ENCODE measurements around the gene USHBP1. TPM values are rescaled to one million over a fixed set of nuclear protein-coding genes. Genes with fewer than 3 reads are reported as not detected.
A peak's percentile ranks its signal among the peaks of the same experiment; 100 is the strongest.

Gene USHBP1
- total RNA-seq, 1 experiment from 2014 or later, result not detected

DNA sequence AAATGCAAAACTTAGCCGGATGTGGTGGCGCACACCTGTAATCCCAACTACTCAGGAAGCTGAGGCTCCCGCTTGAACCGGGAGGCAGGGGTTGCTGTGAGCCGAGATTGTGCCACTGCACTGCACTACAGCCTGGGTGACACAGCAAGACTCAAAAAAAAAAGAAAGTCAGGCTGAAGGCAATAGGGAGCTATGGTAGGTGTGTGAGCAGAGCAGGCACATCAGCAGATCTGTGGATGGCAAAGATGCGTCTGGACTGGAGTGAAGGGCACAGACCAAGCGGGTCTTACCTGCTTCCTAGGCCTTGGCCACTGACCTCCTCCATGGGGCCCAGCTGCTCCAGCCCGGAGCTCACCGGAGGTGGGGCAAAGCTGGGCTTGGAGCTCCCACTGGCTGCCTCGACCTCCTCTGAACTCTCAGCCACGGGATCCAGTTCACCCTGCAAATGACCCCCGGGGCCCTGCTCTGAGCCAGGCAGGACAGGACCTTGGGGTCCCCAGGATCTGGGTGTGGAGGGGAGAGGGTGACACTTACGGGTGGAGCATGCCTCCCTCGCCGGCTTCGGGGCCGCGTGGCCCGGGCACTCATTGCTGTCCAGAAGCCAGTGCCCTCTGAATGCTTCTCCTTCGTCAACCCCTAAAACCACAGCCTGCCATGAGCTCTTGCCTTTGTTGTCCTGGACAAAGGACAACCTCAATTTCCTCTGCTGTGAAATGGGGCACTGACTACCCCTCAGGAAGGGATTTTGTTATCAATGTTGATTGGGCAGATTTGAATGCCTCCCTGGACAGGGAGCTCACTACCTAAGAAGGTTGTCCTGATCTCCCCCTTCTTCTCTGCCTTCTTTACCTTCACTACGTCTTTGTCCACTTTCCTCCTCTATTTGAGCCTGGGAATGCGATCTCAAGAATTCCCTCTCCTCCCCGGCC, 569 bp downstream of the USHBP1 start:
- DNase-seq (ENCODE audit: low read depth), result no peak

- DNase-seq (ENCODE audit: low read depth), result no peak
Observed at GRCh38 chr19:17262557-17262956, 2.0 kb downstream of the USHBP1 start.

GRCh38 chr19:17260842-17261325, 3.7 kb downstream of the USHBP1 start:
- DNase-seq (ENCODE audit: low read depth), result peak; percentile 66

GRCh38 chr19:17259934-17260333, 4.6 kb downstream of the USHBP1 start:
- no peak for DNase-seq (ENCODE audit: low read depth)

DNA sequence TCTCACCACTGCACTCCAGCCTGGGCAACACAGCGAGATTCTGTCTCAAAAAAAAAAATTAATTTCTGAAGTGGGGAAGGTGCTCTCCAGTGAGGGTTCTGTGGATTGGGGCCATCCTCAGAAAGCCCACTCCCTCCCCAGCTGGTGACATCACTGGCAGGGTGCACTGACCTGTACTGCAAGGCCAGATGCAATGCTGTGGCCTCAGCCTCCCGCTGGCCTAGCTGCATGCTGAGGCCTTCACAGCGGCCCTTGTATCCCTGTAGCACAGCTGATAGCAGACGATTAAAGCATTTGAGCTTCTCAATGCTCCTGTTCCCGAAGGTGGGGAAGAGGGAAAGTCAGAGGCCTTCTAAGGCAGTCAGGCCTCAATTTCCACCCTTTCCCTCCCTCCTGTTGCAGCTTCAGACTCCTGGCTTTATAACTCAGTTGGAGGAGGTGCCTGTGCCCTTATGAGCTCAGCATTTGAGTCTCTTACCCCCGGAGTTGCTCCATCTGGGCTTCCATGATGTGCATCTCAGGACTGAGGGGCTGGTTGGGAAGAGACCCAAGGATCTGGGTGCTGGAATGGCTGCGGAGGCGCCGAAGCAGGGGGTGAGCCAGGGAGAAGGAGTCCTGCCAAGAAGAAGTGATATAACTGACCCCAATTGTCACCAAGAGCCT, 5.3 kb downstream of the USHBP1 start:
- peak; percentile 42 for DNase-seq (ENCODE audit: low read depth)

- DNase-seq (ENCODE audit: low read depth), result no peak
Observed at GRCh38 chr19:17256130-17256529, 8.4 kb downstream of the USHBP1 start.

DNA sequence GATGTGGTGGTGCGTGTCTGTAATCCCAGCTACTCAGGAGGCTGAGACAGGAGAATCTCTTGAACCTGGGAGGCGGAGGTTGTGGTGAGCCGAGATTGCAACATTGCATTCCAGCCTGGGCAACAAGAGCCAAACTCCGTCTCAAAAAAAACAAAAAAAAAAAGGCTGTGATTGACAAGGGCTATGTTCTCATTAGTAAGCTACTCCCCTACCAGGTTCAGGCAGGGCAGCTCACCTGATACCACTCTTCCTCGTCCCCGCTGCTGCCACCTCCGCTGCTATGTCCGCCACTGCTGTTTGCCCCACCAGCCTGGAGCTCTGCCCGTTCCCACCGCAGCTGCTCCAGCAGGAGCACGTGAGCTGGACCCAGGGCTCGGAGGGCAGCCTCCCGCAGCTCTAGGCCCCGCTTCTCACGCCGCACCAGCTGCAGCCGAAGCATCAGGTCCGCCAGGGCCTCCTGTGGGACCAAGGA, 9.4 kb downstream of the USHBP1 start:
- DNase-seq (ENCODE audit: low read depth), result peak; percentile 51

GRCh38 chr19:17254636-17255035, 9.9 kb downstream of the USHBP1 start:
- DNase-seq (ENCODE audit: low read depth), result no peak

GRCh38 chr19:17249887-17250548, 14.5 kb downstream of the USHBP1 start:
- DNase-seq (ENCODE audit: low read depth), result no peak

- no peak for DNase-seq (ENCODE audit: low read depth)
Observed at GRCh38 chr19:17248011-17248776, 16.4 kb downstream of the USHBP1 start.

GRCh38 chr19:17246681-17247425, 17.7 kb downstream of the USHBP1 start:
- no peak for DNase-seq (ENCODE audit: low read depth)

DNA sequence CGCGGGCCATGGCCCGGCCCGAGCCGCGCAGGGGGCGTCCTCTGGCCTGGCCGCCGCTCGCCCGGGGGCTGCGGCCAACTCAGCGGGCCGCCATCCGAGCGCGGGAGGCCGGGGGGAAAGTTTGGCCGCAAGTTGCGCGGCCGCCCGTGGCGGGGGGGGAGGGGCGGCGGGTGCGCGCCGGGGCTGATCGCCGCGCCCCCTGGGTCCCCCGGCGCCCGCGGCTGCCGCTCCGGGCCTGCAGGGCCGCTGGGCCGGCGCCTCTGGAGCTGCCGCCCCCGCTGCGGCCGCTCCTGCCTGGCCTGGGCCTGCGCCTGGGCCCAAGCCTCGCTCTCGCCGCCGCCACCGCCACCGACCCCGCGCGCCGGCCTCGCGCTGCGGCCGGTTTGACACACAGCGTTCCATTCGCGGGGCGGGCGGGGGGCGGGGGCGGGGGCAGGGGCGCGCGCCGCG, 19.0 kb downstream of the USHBP1 start, which contains the start of gene NR2F6:
Gene NR2F6 (minus strand): TSS at position 385 of the 450 bp plus-strand sequence. CDS start 699 bp downstream, outside the sequence.
- no peak for DNase-seq (ENCODE audit: low read depth)

DNA sequence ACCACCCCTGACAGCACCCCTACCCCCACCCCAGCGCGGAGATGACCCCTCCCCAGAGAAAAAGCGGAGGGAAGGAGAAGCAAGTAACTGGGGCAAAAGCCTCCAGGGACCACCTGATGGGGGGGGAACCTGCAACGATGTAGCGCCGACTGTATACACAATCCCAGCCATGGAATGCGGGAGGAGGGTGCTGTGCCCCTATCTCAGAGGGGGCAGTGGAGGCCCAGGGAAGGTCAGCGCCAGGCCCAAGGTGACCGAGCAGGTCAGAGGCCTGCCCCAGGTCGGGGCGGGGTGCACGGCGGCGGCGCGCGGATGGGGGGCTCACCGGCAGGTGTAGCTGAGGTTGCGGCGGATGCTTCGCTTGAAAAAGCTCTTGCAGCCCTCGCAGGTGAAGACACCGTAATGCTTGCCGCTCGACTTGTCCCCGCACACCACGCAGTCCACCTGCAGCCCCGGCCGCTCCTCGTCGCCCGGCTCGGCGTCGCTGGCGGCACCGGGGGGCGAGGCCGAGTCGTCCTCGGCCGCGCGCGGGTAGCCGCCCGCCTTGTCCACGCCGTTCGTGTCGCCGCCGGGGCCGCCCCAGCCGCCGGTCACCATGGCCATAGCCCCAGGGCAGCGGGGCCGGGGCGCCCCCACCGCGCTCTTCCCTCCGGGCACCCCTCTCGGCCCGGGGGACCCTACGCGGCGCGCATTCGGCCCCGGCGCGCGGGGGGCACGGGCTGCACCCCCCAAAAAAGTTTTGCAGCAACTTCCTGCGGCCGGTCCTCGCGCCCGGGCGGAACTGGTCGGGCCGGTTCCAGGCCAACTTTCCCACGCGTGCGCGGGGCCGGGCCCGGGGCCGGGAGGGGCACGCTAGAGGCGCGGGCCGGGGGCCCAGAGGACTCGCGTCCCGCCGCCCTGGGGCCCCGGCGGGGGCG, 19.7 kb downstream of the USHBP1 start:
- no peak for DNase-seq (ENCODE audit: low read depth)

- no peak for DNase-seq (ENCODE audit: low read depth)
Observed at GRCh38 chr19:17243830-17244617, 20.5 kb downstream of the USHBP1 start.

DNA sequence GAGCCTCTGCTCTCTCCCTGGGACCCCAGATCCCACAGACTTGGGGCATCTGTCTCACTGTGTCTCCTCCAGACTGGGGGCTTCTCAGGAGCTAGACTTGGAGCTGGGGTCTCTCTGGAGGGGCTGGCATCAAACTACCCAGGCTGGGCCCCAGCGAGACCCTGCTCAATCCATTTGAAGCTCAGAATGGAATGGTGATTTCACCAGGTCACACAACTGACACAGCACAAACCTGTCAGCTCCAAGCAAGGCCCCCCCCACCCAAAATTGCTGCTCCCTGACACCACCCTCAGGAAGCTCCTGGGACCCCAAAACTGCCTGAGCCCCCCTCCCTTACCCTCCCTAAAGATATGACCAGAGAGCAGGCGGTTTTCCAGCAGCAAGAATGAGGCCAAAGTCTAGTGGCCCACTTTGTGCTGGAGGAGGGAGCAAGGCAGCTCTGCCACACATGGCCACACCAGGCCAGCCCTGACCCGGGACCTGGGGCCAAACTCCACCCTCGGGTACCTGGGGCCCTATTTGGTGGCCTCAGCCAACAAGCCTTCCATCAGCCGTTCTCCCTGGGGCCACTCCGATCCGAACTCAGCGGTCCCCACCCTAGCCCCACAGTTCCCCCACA, 21.2 kb downstream of the USHBP1 start:
- DNase-seq (ENCODE audit: low read depth), result no peak

GRCh38 chr19:17242431-17243208, 21.9 kb downstream of the USHBP1 start:
- no peak for DNase-seq (ENCODE audit: low read depth)

DNA sequence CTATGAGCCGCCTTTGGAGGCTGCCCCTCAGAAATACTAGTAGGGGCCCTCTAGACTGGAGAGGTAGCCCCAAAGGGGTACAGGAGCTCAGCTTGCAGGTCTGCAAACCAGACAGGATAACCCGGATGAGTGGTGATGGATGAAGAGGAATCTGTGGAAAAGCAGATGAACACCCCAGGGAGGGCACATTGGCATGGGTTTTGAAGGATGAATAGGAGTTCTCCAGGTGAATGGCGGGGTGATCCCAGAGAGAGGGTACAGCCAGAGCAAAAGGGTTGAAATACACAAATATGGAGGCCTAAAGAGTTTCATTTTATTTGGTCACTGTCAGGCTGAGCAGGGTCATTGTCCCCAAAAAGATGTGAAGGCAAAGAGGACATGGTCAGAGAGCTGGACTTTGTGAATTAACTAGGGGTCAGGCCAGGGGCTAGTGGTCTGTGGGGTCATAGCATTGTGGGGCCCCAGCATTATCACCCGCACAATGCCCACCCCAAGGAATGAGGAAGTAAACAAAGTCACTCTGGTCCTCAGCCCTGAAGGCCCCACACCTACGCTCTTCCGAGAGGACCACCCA, 23.6 kb downstream of the USHBP1 start:
- no peak for DNase-seq (ENCODE audit: low read depth)

Measured in M059J (cell line).